Psoas muscle (tissue), 8 donors: Measurements from ENCODE around the gene MARCHF5. TPM values are rescaled to one million over a fixed set of nuclear protein-coding genes. Genes with fewer than 3 reads are reported as not detected.

Experiments
- ATAC-seq, 4 donors: fragments of 200-7000 bp; cut with Tn5 transposase; one replicate each; pipeline ENCODE4 v1.9.1; 2020; ENCODE audit warnings: moderate library complexity in 3 of 4, mild to moderate bottlenecking in 2 of 4
- DNase-seq, 2 donors: peaks; one replicate each; pipeline ENCODE4 v3.0.0-alpha.2; 2020
- H3K27ac ChIP-seq: fragments of 200-600 bp; one replicate; pipeline ENCODE4 v1.8.0; 2022
- H3K27me3 ChIP-seq, 3 donors: fragments of 200-600 bp in 1 of 3; one replicate each; pipeline versions ENCODE4 v1.6.1 to v1.8.0; 2013 to 2022; ENCODE audit warnings: low read length in 2 of 3, mild to moderate bottlenecking in 2 of 3, moderate library complexity in 1 of 3; ENCODE audit not compliant: insufficient read depth in 3 of 3
- H3K36me3 ChIP-seq, 2 donors: fragments of 200-600 bp in 1 of 2; one replicate each; pipeline versions ENCODE4 v1.6.1 to v1.8.0; 2013 to 2022; ENCODE audit warnings: low read depth in 1 of 2, mild to moderate bottlenecking in 1 of 2, moderate library complexity in 1 of 2; ENCODE audit not compliant: insufficient read depth in 1 of 2
- H3K4me1 ChIP-seq: fragments of 200-600 bp; one replicate; pipeline ENCODE4 v1.8.0; 2022
- H3K4me3 ChIP-seq: fragments of 200-600 bp; one replicate; pipeline ENCODE4 v1.8.0; 2022; ENCODE audit warnings: mild to moderate bottlenecking
- H3K9me3 ChIP-seq: fragments of 200-600 bp; one replicate; pipeline ENCODE4 v1.8.0; 2022
- WGBS, 3 donors: extraction: QIAGEN DNeasy Blood & Tissue Kit; methylation state at CpG; one replicate each; pipeline versions ENCODE4 v1.1.6 to v1.1.7; 2013; 5-methylcytosine and 5-hydroxymethylcytosine counted together
- intact Hi-C, 2 donors: fragments of 100-400 bp; cut with DNase I; formaldehyde crosslinking; loops; one replicate each; pipeline versions ENCODE4 v1.11.0 to v1.14.2; 2022
- polyA plus RNA-seq, 3 donors: library from polyadenylated mRNA; stranded (reverse); fragments of 200-250 nt; gene quantifications; one replicate each; pipeline ENCODE4 v1.2.3, GENCODE V29; 2013
- total RNA-seq, 4 donors: library from RNA; stranded (reverse); fragmentation: NEBNext Ultra II Directional in 2 of 4; extraction: Animal tissue kit (Norgen Biotek cat#: 25700) in 2 of 4; gene quantifications; one replicate each; pipeline versions ENCODE4 v1.2.1 to v1.2.4, GENCODE V29; 2021 to 2023
- TF ChIP-seq, protein P1 (sequence below): fragments of 200-600 bp; IDR thresholded peaks from one replicate; pipeline ENCODE4 v1.8.0; 2022; ENCODE audit warnings: antibody characterized with exemption
- donor health status: healthy with polysubstance abuse.
- donor health status: DM: no; HTN: no; CAD: no; lungs with moderate emphysema.
- donor health status: Bipolar disorder and iron deficiency.
- donor health status: healthy.
- donor health status: DM: yes; HTN: yes; CAD: no.
- donor health status: DM: no; HTN: no; CAD: no.
- donor health status: DM: no; HTN: no; CAD: no.
- donor health status: DM: yes; HTN: yes; CAD: no.

The MARCHF5 gene
- total and polyA plus RNA-seq, 7 donors = 28.3 to 64.9 (median 31.7) TPM

DNA sequence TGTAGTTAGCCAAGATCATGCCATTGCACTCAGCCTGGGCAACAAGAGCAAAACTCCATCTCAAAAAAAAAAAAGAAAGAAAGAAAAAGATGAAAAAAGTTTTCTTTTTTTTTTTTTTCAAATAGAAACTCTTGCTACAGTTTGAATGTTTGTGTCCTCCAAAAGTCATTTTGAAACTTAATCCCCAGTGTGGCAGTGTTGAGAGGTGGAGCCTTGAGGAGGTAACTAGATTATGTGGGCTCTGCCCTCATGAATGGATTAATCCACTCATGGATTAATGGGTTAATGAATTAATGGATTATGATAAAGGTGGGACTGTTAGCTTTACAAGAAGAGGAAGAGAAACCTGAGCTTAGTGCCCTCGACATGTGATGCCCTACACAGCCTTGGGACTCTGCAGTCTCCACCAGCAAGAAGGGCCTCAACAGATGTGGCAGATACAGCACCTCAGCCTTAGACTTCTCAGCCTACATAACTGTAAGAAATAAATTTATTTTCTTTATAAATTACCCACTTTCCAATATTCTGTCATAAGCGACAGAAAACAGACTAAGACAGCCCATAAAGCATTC, 25.2 kb upstream of the MARCHF5 start:
- intact Hi-C loops = no loop called here
- no peak for ATAC-seq
- Histone ChIP-seq H3K9me3 (no peaks in the 10 kb centered on the region), H3K4me3 (no peak overlapping the region), H3K4me1 (no peaks in the 10 kb centered on the region), H3K27ac (no peak overlapping the region), H3K36me3 (no peaks in the 10 kb centered on the region), H3K27me3 (no peaks in the 10 kb centered on the region)
- DNase-seq = no peak
- TF ChIP-seq, protein P1, sequence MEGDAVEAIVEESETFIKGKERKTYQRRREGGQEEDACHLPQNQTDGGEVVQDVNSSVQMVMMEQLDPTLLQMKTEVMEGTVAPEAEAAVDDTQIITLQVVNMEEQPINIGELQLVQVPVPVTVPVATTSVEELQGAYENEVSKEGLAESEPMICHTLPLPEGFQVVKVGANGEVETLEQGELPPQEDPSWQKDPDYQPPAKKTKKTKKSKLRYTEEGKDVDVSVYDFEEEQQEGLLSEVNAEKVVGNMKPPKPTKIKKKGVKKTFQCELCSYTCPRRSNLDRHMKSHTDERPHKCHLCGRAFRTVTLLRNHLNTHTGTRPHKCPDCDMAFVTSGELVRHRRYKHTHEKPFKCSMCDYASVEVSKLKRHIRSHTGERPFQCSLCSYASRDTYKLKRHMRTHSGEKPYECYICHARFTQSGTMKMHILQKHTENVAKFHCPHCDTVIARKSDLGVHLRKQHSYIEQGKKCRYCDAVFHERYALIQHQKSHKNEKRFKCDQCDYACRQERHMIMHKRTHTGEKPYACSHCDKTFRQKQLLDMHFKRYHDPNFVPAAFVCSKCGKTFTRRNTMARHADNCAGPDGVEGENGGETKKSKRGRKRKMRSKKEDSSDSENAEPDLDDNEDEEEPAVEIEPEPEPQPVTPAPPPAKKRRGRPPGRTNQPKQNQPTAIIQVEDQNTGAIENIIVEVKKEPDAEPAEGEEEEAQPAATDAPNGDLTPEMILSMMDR = no peak
- 74 to 88% (median 76%) methylated on average over 2 of the region's 2 CpGs for WGBS, 3 donors

DNA sequence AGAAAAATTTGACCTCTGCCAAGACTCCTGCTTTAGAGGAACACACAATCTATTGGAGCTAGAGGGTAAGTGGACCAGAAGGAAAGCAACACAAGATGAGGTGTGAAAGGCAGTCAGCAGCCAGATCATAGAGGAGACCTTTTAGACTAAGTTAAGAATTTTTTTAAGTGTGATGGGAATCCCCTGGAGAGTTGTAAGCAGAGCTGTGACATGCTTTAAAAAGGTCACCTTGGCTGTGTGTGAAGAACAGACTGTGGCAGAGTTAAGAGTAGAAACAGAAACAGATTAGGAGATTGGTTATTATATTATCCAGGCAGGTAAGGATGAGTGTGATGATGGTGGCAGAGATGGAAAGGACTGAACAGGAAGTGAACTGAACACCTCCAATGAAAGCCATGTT, 23.6 kb upstream of the MARCHF5 start:
- DNase-seq (no peak), ATAC-seq (no peak)
- Histone ChIP-seq H3K4me1 (no peaks in the 10 kb centered on the region), H3K27me3 (no peaks in the 10 kb centered on the region), H3K4me3 (no peak overlapping the region), H3K9me3 (no peaks in the 10 kb centered on the region), H3K27ac (no peak overlapping the region), H3K36me3 (no peaks in the 10 kb centered on the region)
- intact Hi-C loops = no loop called here
- TF ChIP-seq, protein P1 = no peak

DNA sequence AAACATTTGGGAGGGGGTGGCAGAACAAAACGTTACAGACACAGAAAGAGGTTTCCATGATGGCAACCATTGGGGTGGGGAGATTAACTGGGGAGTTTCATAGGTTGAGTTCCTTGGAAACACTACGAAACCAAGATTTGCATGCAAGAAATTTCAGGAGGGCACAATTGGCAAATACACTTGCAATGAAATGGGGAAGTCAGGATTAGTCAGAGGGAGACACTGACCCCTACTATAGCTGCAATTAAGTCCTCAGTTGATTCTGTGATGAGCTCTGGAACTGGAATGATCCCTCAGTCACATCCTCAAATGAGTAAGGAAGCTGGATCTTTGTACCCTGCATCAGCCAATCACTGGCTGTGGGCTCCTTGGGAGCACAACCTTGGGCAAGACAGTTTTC, 22.2 kb upstream of the MARCHF5 start:
- Histone ChIP-seq H3K9me3 (no peaks in the 10 kb centered on the region), H3K36me3 (no peaks in the 10 kb centered on the region), H3K4me3 (no peak overlapping the region), H3K27me3 (no peaks in the 10 kb centered on the region), H3K27ac (no peak overlapping the region), H3K4me1 (no peaks in the 10 kb centered on the region)
- WGBS, 3 donors = 84 to 90% (median 86%) methylated on average over 2 of the region's 2 CpGs
- intact Hi-C loops = no loop called here
- no peak for DNase-seq
- no peak for ATAC-seq
- TF ChIP-seq, protein P1 = no peak

DNA sequence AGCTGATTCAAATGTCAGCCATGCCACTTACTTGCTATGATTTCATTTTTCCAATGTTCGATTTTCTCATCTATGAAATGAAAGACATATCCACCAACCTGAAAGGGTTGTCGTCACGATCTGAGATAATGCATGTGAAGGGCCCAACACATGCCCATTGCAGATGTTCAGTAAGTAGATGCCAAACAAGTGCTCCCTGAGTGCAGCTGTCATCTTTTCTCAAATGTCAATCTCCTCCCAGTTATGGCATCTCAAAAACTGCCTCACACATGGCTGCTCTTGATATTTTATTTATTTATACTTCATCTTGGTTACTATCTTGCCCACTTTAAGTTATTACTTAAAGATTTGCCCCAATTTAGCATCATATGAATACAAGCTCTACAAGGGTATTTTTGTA, 16.9 kb upstream of the MARCHF5 start:
- ATAC-seq (no peak), DNase-seq (no peak)
- TF ChIP-seq, protein P1 = no peak
- no peaks in the 10 kb centered on the region for H3K36me3 ChIP-seq
- H3K27ac ChIP-seq = no peak overlapping the region
- H3K9me3 ChIP-seq = no peaks in the 10 kb centered on the region
- peaks cover 3% of the 10 kb centered on the region for H3K4me1 ChIP-seq
- intact Hi-C loops = loop anchor here in 1 of 2 donors (2.0 kb wide), 1 partner anchor 21 kb away; no protein-coding TSS in a partner anchor
- H3K4me3 ChIP-seq = no peak overlapping the region
- H3K27me3 ChIP-seq = no peaks in the 10 kb centered on the region
- 48 to 70% (median 49%) methylated on average over 3 of the region's 3 CpGs for WGBS, 3 donors
